ENCODE results near the gene SETBP1.

SETBP1 gene

GRCh38 chr18:45071956-45072355, 391.3 kb downstream of the SETBP1 start:
- Histone ChIP-seq H3K36me3 (ENCODE audit: control insufficient read depth, insufficient read depth, low read length) (no peaks in the 10 kb centered on the region), H3K27me3 (replicated peaks; ENCODE audit: control insufficient read depth, insufficient read depth, low read length) (no peaks in the 10 kb centered on the region), H3K4me3 (replicated peaks; ENCODE audit: low read depth, low read length) (no peak overlapping the region)
- TF ChIP-seq, protein P1, sequence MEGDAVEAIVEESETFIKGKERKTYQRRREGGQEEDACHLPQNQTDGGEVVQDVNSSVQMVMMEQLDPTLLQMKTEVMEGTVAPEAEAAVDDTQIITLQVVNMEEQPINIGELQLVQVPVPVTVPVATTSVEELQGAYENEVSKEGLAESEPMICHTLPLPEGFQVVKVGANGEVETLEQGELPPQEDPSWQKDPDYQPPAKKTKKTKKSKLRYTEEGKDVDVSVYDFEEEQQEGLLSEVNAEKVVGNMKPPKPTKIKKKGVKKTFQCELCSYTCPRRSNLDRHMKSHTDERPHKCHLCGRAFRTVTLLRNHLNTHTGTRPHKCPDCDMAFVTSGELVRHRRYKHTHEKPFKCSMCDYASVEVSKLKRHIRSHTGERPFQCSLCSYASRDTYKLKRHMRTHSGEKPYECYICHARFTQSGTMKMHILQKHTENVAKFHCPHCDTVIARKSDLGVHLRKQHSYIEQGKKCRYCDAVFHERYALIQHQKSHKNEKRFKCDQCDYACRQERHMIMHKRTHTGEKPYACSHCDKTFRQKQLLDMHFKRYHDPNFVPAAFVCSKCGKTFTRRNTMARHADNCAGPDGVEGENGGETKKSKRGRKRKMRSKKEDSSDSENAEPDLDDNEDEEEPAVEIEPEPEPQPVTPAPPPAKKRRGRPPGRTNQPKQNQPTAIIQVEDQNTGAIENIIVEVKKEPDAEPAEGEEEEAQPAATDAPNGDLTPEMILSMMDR (IDR thresholded peaks at IDR 0.05; ENCODE audit: insufficient read depth, low read length, poor library complexity, severe bottlenecking): no peak
- no peak for DNase-seq (ENCODE audit: extremely low read depth, insufficient read length)

- Histone ChIP-seq H3K4me3 (replicated peaks; ENCODE audit: low read depth, low read length) (no peak overlapping the region), H3K36me3 (ENCODE audit: control insufficient read depth, insufficient read depth, low read length) (no peaks in the 10 kb centered on the region), H3K27me3 (replicated peaks; ENCODE audit: control insufficient read depth, insufficient read depth, low read length) (no peaks in the 10 kb centered on the region)
- DNase-seq (ENCODE audit: extremely low read depth, insufficient read length): no peak
- TF ChIP-seq, protein P1 (IDR thresholded peaks at IDR 0.05; ENCODE audit: insufficient read depth, low read length, poor library complexity, severe bottlenecking): no peak
These were observed 392.9 kb downstream of the SETBP1 start for GRCh38 chr18:45073556-45073955.

DNA sequence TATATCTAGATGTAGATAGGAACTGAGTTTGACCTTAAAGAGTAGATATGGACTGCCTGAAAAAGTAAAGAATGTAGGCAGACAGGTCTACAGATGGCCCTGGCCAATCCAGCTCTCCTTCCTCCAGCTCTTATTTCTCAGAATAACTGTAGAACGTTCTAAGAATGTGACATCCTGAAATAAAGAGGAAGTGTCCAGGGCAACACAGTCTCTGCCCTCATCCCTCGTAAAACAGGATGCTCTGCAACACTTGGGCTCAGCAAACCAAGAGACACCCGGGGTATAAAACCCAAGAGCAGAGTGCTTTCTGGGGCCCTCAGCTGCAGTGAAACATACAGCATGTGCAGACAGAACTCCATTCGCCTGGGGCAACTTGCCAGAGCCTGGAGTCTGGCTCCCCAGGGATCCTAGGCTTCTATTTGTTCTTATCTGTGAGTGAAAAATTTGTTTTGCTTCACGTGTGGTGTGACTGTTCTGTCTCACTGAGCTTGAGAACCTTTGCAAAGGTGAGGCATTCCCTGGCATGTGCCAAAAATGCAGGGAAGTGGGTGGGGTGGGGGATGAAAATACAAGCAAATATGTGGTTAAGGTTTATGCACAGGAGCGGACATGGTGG, 401.0 kb downstream of the SETBP1 start:
- no peak for DNase-seq (ENCODE audit: extremely low read depth, insufficient read length)
- TF ChIP-seq, protein P1 (IDR thresholded peaks at IDR 0.05; ENCODE audit: insufficient read depth, low read length, poor library complexity, severe bottlenecking): no peak
- Histone ChIP-seq H3K4me3 (replicated peaks; ENCODE audit: low read depth, low read length) (no peak overlapping the region), H3K27me3 (replicated peaks; ENCODE audit: control insufficient read depth, insufficient read depth, low read length) (no peaks in the 10 kb centered on the region), H3K36me3 (ENCODE audit: control insufficient read depth, insufficient read depth, low read length) (no peaks in the 10 kb centered on the region)

- no peak for DNase-seq (ENCODE audit: extremely low read depth, insufficient read length)
- TF ChIP-seq, protein P1 (IDR thresholded peaks at IDR 0.05; ENCODE audit: insufficient read depth, low read length, poor library complexity, severe bottlenecking): no peak
- Histone ChIP-seq H3K4me3 (replicated peaks; ENCODE audit: low read depth, low read length) (no peak overlapping the region), H3K27me3 (replicated peaks; ENCODE audit: control insufficient read depth, insufficient read depth, low read length) (no peaks in the 10 kb centered on the region), H3K36me3 (ENCODE audit: control insufficient read depth, insufficient read depth, low read length) (no peaks in the 10 kb centered on the region)
These were observed 402.7 kb downstream of the SETBP1 start for GRCh38 chr18:45083226-45083855.

DNA sequence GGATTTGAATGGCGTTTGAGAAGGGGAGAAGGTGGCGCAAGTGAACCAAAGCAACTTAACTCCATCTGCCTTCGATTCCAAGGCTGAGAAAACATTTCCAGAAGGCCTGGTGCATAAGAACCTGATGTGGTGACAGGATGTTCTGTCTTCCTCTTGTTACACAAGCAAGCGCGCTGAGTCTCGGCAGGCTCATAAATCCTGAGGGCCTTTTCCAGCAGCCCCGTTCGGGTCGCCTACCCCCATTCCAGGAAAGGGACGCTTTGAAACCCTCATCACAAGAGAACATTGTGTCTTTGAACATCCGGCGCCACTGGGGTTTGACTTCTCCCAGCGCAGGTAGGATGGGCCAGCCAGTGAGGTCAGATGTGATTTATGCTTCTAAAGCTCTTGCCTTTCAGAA, 403.5 kb downstream of the SETBP1 start:
- TF ChIP-seq, protein P1 (IDR thresholded peaks at IDR 0.05; ENCODE audit: insufficient read depth, low read length, poor library complexity, severe bottlenecking): no peak
- no peaks in the 10 kb centered on the region for H3K27me3 ChIP-seq (replicated peaks; ENCODE audit: control insufficient read depth, insufficient read depth, low read length)
- no peak for DNase-seq (ENCODE audit: extremely low read depth, insufficient read length)
- H3K36me3 ChIP-seq (ENCODE audit: control insufficient read depth, insufficient read depth, low read length): no peaks in the 10 kb centered on the region
- no peak overlapping the region for H3K4me3 ChIP-seq (replicated peaks; ENCODE audit: low read depth, low read length)
